Stimulated activated CD4-positive, alpha-beta T cell treated with anti-CD3 and anti-CD28 coated beads, Interleukin-12 subunit alpha, Interleukin-12 subunit beta, amount 100 ng/mL, for 4 hours (primary cell): Measurements from ENCODE around the gene GNA15.

Experiments used
- DNase-seq: peaks from one replicate; pipeline ENCODE4 v3.0.0-alpha.2; 2020

GNA15 gene

GRCh38 chr19:3121821-3122511 lies 13.9 kb upstream of the GNA15 start:
- DNase-seq, result no peak

DNA sequence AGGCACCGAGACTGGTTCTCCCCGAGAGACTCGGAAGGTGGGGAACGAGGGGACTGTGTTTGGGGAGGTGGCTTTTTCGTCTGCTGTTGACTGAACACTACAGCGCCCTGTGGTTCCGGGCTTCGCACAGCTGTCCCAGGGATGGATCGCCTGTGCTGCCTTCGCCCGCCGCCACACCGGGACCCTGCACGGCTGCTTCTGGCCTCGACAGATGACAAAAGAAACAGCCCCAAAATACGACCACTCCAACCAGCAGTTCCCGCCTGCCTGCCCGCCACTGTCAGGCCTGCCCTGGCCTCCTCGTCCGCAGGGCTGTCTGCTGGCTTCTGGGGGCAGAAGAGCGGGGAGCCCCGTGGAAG lies 13.3 kb upstream of the GNA15 start:
- DNase-seq, result no peak

- DNase-seq, result no peak
Observed at GRCh38 chr19:3123088-3123721, 12.6 kb upstream of the GNA15 start.

- DNase-seq, result no peak
Observed at GRCh38 chr19:3123956-3124355, 11.9 kb upstream of the GNA15 start.

GRCh38 chr19:3124630-3125029 lies 11.2 kb upstream of the GNA15 start:
- no peak for DNase-seq

- peak; percentile 80 for DNase-seq
Observed at GRCh38 chr19:3125900-3126524, 9.8 kb upstream of the GNA15 start.

- DNase-seq, result no peak
Observed at GRCh38 chr19:3129112-3129511, 6.7 kb upstream of the GNA15 start.

DNA sequence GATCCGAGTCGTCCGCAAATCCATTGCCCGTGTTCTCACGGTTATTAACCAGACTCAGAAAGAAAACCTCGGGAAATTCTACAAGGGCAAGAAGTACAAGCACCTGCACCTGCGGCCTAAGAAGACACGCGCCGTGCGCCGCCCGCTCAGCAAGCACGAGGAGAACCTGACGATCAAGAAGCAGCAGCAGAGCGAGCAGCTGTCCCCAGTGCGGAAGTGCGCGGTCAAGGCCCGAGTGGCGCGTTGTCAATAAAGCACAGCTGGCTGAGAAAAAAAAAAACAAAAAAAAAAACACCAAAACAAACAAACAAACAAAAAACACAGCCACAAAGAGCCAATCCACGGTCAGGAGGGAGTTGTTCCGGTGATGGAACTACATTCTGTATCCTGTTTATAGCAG lies 4.7 kb upstream of the GNA15 start:
- no peak for DNase-seq

DNA sequence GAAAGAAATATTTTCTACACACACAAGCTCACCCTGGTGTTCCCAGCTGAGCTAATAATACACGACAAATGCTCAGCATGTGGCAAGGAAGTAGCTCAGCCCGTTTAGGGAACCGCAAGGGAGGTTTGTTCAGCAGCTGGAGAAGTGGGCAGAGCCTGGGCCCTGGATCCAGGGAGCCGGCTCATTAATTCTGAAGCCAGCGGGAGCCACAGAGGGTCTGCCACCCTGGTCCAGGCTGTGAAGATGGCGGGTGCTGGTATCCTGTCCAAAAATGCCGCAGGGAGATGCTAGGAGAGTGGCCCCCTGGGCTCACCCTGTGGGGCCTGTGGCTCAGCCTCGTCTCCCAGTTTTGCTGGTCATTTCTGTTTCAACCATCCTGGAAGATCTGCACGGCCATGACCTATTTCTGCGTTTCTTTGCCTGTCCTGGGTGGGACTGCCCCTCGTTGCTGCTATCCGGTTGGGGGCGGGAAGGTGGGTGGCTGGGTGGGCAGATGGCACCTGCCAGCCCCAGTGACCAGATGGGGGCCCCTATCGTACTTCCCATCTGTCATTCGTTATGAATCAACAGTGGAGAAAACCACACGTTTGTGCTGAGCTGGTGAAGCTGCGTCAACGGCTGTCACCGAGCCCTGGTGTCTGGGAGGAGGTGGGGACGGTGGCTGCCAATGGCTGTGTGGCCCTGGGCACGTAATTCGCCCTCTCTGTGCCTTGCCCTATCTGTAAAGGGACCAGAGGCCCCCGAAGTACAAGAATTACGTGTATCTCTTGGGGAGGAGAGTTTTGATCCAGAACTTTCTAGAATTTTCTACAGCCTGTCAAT lies 2.7 kb upstream of the GNA15 start:
- DNase-seq, result peak; percentile 68

DNA sequence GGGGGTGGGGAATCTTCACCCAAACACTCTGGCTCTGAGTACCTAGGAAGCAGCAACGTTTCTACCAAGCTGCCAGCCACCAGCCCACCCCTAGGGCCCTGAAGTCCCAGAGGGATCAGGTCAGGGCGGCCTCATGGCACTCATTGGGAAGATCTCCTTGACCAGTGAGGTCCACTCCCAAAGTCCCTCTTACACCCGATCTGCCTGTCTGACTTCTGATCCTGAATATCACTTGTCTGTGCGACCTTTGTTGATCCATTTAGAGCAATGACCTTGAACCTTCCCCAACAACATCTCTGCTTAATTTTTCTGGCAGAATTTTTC lies 2.1 kb upstream of the GNA15 start:
- DNase-seq, result no peak

- no peak for DNase-seq
Observed at GRCh38 chr19:3136684-3137055, 837 bp downstream of the GNA15 start.

- no peak for DNase-seq
Observed at GRCh38 chr19:3137119-3137518, 1.3 kb downstream of the GNA15 start.

- no peak for DNase-seq
Observed at GRCh38 chr19:3138268-3138667, 2.4 kb downstream of the GNA15 start.

- no peak for DNase-seq
Observed at GRCh38 chr19:3140667-3141038, 4.8 kb downstream of the GNA15 start.

DNA sequence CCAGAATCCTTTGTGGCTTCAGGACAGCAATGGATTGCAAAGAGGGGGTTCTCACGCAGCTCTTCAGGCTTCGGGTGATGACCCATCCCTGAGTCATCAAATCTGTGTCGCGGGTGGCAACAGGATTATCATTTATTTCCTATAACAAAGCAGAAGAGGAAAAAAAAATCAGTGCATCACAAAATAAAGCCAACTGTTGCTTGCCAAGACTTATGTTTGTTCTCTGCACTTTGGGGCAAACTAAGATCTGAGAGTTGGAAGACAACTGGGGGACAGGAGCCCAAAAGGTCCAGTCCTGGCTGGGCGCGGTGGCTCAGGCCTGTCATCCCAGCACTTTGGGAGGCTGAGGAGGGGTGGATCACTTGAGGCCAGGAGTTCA lies 6.4 kb downstream of the GNA15 start:
- peak; percentile 44 for DNase-seq

DNA sequence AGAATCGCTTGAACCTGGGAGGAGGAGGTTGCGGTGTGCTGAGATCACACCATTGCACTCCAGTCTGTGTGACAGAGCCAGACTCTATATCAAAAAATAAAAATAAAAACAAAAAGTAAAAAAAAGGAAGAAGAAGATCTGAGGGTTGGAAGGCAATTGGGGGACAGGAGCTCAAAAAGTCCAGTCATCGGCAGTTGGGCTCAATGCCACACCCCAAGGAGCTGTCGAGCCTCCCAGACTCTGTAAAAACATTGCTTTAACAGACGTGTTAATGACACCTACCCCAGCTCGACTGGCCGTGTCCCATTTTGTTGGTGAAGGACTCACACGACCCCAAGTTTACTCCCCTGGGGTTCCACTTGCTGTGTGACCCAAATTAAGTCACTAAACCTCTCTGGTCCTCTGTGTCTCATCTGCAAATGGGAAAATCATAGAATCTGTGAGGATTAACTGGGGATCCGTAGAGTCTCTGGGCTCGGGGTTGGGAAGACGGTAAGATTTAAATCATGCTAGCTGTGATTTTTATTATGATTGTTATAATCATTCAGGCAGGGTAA lies 7.0 kb downstream of the GNA15 start:
- no peak for DNase-seq

- no peak for DNase-seq
Observed at GRCh38 chr19:3145909-3146676, 10.3 kb downstream of the GNA15 start.

GRCh38 chr19:3146677-3147100 lies 10.9 kb downstream of the GNA15 start:
- peak; percentile 68 for DNase-seq

DNA sequence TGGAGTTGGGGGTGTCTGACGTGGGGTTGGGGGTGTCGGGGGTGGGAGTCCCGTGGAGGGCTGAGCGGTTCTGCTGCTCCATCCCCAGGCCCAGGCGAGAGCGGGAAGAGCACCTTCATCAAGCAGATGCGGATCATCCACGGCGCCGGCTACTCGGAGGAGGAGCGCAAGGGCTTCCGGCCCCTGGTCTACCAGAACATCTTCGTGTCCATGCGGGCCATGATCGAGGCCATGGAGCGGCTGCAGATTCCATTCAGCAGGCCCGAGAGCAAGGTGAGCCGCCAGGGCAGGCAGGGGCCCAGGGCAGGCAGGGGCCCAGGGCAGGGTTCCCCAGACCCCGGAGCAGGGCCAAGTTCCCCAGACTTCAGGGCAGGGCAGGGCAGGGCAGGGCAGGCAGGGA lies 12.7 kb downstream of the GNA15 start:
- DNase-seq, result no peak

DNA sequence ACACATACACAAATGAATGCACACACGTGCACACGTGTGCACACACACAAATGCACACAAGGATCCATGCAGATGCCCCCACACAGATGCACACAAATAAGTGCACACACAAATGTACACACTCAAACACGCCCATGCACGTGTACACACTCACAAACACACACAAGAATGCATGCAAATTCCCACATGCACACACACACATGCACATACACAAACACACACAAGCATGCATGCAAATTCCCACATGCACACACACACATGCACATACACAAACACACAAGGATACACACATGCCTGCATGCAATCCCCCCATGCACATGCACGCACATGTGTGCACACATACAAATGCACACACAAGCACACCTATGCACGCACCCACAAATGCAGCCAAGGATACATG lies 13.3 kb downstream of the GNA15 start:
- no peak for DNase-seq

DNA sequence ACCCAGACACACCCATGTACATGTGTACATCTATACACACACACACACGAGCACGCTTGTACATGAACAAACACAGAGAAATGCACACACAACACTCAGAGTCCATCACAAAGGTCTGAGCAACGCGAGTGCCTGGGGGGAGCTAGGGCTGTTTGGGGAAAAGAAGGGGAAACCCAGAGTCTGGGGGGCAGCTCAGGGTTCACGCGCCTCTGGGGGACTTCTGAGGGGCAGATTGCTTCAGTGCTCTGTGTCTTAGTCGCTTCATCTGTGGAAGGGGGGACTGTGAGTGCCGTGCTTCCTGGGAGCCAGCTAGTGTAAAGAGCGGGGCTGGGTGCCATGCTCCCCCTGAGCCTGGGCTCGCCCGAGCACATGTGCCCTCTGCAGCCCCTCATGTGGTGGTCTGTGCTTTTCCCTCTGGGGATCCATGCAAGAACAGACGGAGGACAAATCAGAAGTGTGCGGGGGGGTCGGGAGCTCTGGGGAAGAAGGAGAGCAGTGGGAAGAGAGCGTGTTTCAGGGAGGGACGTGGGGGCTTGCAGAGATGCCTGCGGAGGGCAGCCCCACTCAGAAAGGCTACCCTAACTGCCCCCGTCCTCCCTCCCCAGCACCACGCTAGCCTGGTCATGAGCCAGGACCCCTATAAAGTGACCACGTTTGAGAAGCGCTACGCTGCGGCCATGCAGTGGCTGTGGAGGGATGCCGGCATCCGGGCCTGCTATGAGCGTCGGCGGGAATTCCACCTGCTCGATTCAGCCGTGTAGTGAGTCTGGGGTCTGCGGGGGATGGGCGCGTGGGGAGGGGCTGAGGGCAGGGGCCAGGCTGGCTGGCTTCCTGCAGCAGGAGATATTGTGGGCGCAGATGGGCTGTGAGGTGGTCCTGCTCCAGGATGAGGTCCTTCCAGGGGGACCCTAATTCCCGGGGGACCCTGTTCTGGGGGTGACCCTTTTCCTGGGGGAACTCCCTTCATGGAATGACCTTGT lies 14.0 kb downstream of the GNA15 start:
- no peak for DNase-seq
